Lower lobe of right lung (tissue), 2 donors: ENCODE results near the gene MBD5. TPM values are rescaled to one million over a fixed set of nuclear protein-coding genes. Genes with fewer than 3 reads are reported as not detected.
A peak's percentile ranks its signal among the peaks of the same experiment; 100 is the strongest.

Experiments
- ATAC-seq, 2 donors: fragments of 200-7000 bp; cut with Tn5 transposase; one replicate each; pipeline ENCODE4 v1.9.1; 2020 to 2022; ENCODE audit warnings: mild to moderate bottlenecking in 2 of 2, moderate library complexity in 2 of 2
- DNase-seq: peaks from one replicate; pipeline ENCODE4 v3.0.0-alpha.2; 2020
- H3K27ac ChIP-seq: fragments of 200-600 bp; one replicate; pipeline ENCODE4 v1.8.0; 2022
- H3K27me3 ChIP-seq: fragments of 200-600 bp; one replicate; pipeline ENCODE4 v1.8.0; 2022; ENCODE audit warnings: low read depth
- H3K36me3 ChIP-seq: fragments of 200-600 bp; one replicate; pipeline ENCODE4 v1.8.0; 2022; ENCODE audit warnings: mild to moderate bottlenecking
- H3K4me1 ChIP-seq: fragments of 200-600 bp; one replicate; pipeline ENCODE4 v1.8.0; 2022
- H3K4me3 ChIP-seq: fragments of 200-600 bp; one replicate; pipeline ENCODE4 v1.8.0; 2022; ENCODE audit warnings: mild to moderate bottlenecking
- H3K9me3 ChIP-seq: fragments of 200-600 bp; one replicate; pipeline ENCODE4 v1.8.0; 2022
- intact Hi-C: fragments of 100-400 bp; cut with DNase I; formaldehyde crosslinking; loops from one replicate; pipeline ENCODE4 v1.11.0; 2022
- total RNA-seq: library from RNA; stranded (reverse); fragmentation: NEBNext Ultra II Directional; extraction: Animal tissue kit (Norgen Biotek cat#: 25700); gene quantifications from one replicate; pipeline ENCODE4 v1.2.1, GENCODE V29; 2021
- TF ChIP-seq, protein P1 (sequence below): fragments of 200-600 bp; IDR thresholded peaks from one replicate; pipeline ENCODE4 v1.8.0; 2022; ENCODE audit warnings: antibody characterized with exemption, mild to moderate bottlenecking
- donor health status: DM: no; HTN: yes; CAD: no; lungs with severe emphysema.

MBD5 gene
- total RNA-seq, 1 donor from 2014 or later: 46.3 TPM

DNA sequence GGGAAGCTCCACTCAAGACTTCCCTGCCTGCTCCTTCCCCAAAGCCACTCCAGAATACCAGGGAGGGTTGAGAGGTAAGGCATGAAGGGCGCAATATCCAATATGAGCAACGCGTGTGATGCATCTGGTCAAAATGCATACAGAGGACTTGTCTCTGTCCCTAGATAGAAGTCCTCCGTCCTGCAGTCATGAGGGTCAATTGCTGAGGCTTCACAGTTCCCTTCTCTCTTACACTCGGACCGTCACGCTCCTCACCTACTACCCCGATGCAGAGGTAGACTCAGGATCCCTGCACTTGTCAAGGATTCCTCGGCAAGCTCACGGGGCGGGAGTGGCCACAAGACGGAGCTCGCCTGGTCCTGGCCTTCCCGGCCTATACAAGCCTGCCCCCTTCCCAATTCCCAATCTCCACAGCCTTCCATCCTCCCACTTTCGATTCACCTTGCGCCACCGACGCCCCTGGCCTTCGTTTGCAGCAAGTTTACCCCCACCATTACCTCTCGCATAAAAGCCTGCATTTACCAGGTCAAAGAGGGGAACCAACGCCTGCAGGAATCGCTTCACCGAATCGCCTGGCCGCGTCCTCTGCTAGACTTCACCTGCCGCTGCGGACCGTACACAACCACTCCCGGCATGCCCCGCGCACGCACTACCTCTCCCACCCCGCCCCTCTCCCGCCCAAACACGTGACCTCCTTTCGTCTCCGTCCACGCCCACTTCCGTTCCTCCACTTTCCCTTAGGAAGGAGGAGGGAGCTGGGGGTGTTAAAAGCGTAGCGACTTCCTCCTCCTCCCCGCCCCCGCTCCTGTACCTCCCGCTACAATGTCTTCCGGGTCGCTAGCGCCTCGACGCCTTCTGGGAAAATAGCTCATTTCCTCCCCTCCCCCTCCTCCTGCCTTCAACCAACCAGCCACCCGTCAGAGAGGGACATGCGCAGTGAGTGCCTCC, 506 bp upstream of the MBD5 start, which contains the start of gene ORC4:
Gene ORC4, minus strand, starts transcription at position 627 of the 948 bp plus-strand sequence. CDS start 44,779 bp downstream, outside the sequence.
- Histone ChIP-seq H3K9me3 (no peaks in the 10 kb centered on the region), H3K27me3 (no peaks in the 10 kb centered on the region), H3K36me3 (no peaks in the 10 kb centered on the region), H3K4me1 (peaks cover 38% of the 10 kb centered on the region), H3K4me3 (peak within 1 kb of the TSS; percentile 83), H3K27ac (peak within 1 kb of the TSS; percentile 89)
- intact Hi-C loops: no loop called here
- peak; percentile 99 for DNase-seq
- peak; percentile 98 to 99 for ATAC-seq
- TF ChIP-seq, protein P1, sequence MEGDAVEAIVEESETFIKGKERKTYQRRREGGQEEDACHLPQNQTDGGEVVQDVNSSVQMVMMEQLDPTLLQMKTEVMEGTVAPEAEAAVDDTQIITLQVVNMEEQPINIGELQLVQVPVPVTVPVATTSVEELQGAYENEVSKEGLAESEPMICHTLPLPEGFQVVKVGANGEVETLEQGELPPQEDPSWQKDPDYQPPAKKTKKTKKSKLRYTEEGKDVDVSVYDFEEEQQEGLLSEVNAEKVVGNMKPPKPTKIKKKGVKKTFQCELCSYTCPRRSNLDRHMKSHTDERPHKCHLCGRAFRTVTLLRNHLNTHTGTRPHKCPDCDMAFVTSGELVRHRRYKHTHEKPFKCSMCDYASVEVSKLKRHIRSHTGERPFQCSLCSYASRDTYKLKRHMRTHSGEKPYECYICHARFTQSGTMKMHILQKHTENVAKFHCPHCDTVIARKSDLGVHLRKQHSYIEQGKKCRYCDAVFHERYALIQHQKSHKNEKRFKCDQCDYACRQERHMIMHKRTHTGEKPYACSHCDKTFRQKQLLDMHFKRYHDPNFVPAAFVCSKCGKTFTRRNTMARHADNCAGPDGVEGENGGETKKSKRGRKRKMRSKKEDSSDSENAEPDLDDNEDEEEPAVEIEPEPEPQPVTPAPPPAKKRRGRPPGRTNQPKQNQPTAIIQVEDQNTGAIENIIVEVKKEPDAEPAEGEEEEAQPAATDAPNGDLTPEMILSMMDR: peak; percentile 33

DNA sequence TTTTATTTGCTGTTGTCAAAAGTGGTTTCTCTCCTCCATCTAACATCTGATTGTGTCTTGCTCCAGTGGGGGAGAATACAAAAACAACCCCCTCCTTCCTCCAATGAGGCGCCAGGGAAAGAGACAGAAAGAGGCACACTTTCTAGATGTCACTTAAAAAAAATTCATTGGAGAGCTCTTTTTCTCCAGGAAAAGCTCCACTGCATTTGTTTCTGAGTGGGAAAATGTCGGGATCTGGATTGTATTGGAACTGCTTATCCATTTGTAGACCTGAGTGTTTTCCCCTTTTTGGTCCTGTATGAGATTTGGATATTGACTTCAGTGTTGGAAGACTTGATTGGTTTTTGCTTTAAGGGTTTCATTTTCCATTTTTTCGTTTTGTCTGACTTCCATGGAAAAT, 995 bp downstream of the MBD5 start:
- Histone ChIP-seq H3K9me3 (no peaks in the 10 kb centered on the region), H3K4me1 (peaks cover 38% of the 10 kb centered on the region), H3K36me3 (no peaks in the 10 kb centered on the region), H3K4me3 (peak overlapping the region; percentile 83), H3K27me3 (no peaks in the 10 kb centered on the region), H3K27ac (peak overlapping the region; percentile 89)
- DNase-seq: no peak
- intact Hi-C loops: no loop called here
- no peak for ATAC-seq
- TF ChIP-seq, protein P1: no peak

DNA sequence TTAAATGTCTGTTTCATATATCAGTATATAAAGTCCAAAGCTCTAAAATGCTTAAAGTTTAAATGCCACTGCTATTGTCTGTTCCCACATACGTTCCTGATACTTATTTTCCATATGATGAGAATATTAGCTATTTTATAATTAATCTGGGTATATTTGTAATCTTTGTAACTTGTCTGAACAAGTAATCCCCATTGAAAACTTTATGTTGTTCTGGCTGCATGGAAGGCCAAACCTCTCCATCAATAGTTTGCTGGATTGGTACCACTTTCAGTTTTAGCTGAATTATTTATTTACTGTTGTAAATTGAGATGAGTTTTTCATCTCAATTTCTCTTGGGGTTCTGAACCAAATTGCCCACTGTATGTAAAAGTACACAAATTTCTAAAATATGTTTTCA, 1.5 kb downstream of the MBD5 start:
- no peaks in the 10 kb centered on the region for H3K27me3 ChIP-seq
- ATAC-seq (no peak), DNase-seq (no peak)
- peak overlapping the region; percentile 83 for H3K4me3 ChIP-seq
- peaks cover 38% of the 10 kb centered on the region for H3K4me1 ChIP-seq
- no peaks in the 10 kb centered on the region for H3K9me3 ChIP-seq
- H3K27ac ChIP-seq: no peak overlapping the region
- no peaks in the 10 kb centered on the region for H3K36me3 ChIP-seq
- intact Hi-C loops: no loop called here
- TF ChIP-seq, protein P1: no peak

DNA sequence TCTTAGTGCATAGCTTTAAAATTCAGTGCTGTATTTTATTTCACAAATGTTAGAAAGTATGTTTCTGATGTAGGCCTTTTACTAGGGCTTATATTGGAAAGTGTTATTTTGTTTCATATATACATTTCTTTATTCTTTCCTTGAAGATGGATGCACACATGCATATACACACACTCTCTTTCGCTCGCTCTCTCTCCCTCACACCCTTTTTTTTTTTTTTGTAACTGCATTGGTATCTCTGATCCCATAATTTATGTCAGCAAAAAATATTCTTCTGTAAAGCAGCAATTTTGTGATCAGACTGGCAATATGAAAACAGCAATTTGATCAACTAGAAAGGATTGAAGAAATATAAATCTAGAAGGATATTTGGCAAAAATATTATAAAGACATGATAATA, 2.0 kb downstream of the MBD5 start:
- Histone ChIP-seq H3K36me3 (no peaks in the 10 kb centered on the region), H3K4me3 (no peak overlapping the region), H3K4me1 (peaks cover 38% of the 10 kb centered on the region), H3K27ac (no peak overlapping the region), H3K9me3 (no peaks in the 10 kb centered on the region), H3K27me3 (no peaks in the 10 kb centered on the region)
- ATAC-seq (no peak), DNase-seq (no peak)
- TF ChIP-seq, protein P1: no peak
- intact Hi-C loops: no loop called here

DNA sequence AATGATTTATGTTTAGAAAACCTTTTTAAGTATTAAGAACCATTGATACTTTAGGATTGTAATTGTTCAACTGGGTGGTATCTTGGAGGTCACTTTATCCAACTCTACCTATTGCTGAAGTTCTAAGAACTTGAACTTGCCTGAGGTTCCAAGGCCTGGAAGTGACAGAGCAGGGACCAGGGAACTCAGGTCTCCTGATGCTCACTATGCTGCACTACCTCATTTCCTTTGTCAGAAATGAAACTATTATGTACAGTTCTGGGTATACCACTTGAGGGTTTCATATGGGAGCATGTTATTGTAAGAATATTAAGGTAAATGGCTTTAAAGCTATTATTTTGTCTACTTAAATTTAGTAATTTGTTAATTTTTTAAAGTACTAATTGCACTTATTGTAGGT, 3.0 kb downstream of the MBD5 start:
- Histone ChIP-seq H3K36me3 (no peaks in the 10 kb centered on the region), H3K27ac (no peak overlapping the region), H3K4me3 (no peak overlapping the region), H3K27me3 (no peaks in the 10 kb centered on the region), H3K9me3 (no peaks in the 10 kb centered on the region), H3K4me1 (peaks cover 37% of the 10 kb centered on the region)
- intact Hi-C loops: no loop called here
- TF ChIP-seq, protein P1: no peak
- ATAC-seq (no peak), DNase-seq (no peak)
